ENCODE measurements around the gene NRARP.

The NRARP gene

DNA sequence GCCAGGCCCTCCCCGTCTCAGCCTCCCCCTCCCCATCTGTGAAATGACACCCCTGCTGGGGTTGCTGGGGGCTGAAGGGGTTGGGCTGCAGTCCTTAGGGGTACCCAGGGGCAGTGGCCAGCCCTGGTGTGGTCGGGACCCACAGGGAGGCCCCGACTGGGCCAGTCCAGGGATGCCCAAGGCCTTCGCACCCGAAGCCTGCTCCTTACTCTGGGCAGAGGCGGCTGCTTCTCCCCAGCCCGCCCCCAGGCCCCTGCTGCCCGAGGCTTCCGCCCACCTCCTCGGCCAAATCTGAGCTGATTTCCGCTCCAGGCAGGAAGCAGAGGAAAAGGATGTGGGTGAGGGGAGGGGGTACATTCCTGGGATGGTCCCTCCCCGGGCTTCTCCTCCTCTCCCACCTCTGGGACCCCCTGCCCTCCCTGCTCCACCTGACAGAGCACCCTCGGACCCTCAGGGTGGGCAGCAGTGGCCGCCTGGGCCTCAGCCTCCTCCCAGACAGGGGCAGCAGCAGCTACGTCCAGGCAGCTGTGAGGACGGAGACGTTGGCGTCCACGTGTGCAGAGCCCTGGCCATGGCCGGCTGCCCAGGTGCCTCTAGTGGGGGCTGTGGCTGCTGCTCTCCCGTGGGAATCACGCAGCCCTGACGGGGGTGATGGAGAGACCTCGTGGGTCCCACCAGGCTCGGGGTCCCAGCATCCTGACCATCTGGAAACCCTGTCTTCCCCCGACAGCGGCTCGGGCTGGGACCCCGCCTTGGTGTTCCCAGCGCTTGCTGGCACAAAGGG, 4.2 kb upstream of the NRARP start:
- DNase-seq (ENCODE audit: insufficient read length, low spot score) (no peak), FAIRE-seq (no peak)
- TF ChIP-seq, protein P1, sequence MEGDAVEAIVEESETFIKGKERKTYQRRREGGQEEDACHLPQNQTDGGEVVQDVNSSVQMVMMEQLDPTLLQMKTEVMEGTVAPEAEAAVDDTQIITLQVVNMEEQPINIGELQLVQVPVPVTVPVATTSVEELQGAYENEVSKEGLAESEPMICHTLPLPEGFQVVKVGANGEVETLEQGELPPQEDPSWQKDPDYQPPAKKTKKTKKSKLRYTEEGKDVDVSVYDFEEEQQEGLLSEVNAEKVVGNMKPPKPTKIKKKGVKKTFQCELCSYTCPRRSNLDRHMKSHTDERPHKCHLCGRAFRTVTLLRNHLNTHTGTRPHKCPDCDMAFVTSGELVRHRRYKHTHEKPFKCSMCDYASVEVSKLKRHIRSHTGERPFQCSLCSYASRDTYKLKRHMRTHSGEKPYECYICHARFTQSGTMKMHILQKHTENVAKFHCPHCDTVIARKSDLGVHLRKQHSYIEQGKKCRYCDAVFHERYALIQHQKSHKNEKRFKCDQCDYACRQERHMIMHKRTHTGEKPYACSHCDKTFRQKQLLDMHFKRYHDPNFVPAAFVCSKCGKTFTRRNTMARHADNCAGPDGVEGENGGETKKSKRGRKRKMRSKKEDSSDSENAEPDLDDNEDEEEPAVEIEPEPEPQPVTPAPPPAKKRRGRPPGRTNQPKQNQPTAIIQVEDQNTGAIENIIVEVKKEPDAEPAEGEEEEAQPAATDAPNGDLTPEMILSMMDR (IDR thresholded peaks at IDR 0.05; ENCODE audit: insufficient read depth, missing control alignments), result no peak

DNA sequence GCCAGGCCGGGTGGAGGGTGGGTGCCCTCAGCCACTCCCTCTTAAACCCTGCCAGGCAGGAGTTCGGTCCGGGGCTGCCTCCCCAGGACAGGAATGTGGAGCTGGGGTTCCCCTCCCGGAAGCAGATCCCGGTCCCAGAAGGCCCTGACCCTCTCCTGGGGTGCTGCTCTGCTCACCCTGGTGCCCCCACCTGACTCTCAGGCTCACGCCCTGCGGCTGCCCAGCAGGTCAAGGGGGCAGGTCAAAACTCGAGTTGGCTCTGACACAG, 3.7 kb upstream of the NRARP start:
- no peak for DNase-seq (ENCODE audit: insufficient read length, low spot score)
- FAIRE-seq, result no peak
- TF ChIP-seq, protein P1 (IDR thresholded peaks at IDR 0.05; ENCODE audit: insufficient read depth, missing control alignments), result no peak

DNA sequence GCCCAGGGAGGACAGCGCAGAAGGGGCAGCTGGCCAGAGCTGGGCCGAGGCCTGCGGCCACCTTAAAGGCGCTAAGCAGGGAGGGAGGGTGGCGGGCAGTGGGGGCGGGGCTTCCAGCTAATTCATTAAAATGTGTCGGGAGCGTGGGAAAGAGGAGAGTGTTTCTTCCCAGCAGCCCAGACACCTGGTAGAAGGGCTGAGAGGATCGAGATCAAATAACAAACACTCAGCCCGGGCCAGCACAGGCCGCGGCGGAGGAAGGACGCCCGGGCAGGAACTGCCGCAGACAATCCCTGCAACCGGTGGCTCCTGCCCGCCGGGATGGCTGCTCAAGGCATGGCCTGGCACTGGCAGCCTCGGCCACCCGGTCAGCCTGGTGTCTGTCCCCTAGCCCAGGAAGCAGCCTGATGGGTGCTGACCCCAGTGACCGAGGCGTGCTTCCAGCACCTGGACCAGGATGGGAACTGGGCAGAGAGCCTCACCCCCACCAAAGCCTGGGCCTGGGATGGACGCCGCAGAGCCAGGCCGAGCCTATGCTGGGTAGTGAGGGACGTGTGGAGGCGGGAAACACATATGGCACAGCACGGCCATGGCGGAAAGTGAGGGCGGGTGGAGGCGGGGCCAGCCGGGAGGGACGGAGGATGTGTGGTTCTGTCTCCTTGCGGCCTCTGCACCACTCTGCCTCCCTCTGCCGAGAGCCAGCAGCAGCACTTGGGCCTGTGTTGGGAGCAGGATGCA, 3.2 kb upstream of the NRARP start:
- FAIRE-seq (no peak), DNase-seq (ENCODE audit: insufficient read length, low spot score) (no peak)
- TF ChIP-seq, protein P1 (IDR thresholded peaks at IDR 0.05; ENCODE audit: insufficient read depth, missing control alignments), result no peak

DNA sequence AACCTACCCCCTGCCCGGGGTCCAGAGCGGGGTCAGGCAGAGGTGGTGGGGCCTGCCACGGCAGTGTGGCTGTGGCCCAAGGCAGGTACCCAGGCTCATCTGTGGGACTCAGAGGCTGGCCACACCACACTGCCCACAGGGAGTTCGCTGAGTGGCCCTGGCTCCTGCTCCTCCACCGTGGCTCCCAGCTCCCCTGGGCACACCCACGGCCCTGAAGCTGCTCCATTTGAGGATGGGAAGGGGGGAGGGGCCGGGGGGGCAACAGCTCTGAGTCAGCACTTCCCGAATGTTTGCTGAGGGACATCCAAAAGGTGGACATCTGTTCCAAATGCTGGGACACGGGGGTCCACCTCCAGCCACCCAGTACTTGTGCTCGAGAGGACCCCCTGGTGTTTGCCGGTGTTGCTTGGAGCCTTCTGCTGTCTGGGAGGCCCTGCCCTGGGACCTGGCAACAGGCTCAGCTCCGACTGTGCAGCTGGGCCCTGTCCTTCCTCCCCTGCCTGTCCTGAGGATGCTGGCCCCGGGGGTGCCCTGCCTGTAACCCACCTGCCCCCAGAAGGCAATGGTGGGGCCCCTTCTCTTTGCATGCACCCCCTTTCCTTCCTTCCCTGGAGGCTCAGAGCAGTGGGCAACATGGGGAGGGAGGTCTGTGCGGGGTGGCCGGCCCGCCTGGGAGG, 2.5 kb upstream of the NRARP start:
- TF ChIP-seq, protein P1 (IDR thresholded peaks at IDR 0.05; ENCODE audit: insufficient read depth, missing control alignments), result no peak
- FAIRE-seq (no peak), DNase-seq (ENCODE audit: insufficient read length, low spot score) (no peak)

DNA sequence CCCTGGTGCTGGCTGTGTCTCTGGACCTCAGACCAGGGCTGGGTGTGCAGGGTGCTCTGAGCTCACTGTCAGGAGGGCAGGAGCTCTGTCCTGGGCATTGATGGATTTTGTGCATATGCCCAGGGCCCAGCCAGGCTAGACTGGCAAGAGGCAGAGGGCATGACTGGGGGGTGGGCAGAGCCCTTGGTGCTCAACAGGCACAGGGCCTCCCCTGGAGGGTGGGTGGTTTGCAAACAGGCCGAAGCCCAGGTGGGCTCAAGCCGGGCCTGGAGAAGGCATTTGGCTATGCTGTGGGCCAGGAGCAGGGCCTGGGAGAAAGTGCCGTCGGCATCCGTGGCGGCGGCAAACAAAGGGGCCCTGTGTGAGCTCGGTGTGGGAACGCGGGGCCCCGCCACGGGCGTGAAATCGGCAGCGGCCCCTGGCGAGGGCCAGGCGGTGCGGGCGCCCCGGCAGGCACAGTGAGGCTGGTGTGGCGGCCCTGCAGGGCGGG, 1.9 kb upstream of the NRARP start:
- no peak for FAIRE-seq
- DNase-seq (ENCODE audit: insufficient read length, low spot score), result no peak
- TF ChIP-seq, protein P1 (IDR thresholded peaks at IDR 0.05; ENCODE audit: insufficient read depth, missing control alignments), result no peak

DNA sequence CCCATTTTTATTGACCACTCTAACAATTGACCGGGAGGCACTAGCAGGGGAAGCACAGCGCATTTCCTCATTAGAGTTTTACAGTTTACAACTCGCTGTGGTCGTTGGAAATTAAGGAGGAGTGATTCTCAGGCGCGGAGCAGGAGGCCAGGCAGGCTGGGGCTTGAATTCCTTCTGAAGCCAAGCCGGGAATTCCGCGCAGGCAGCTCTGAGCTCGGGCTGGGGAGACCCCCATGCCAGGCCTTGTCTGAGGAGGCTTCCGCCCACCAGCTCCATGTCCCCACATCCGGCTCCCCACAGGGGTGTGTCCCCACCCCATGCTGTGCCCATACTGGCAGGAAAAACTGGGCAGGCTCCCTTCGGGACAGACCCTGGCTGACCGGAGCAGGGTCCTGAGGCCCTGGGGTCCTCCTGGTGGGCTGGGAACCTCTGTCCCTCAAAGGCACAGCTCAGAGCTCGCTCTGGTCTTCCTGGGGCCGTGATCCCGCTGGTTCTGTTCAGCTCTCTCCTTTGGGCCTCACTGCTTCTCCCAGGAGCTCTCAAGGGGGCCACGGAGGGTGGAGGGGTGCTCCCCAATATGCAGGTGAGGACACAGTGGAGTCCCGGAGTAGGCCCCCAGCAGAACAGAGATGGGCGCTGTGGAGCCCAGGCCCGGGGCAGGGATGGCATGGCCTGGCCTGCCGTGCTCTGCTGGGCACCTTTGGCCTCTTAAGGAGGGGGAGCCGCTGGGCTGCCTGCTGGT, 1.3 kb upstream of the NRARP start:
- FAIRE-seq, result no peak
- TF ChIP-seq, protein P1 (IDR thresholded peaks at IDR 0.05; ENCODE audit: insufficient read depth, missing control alignments), result no peak

More for the DNA sequence above, 1.3 kb upstream of the NRARP start:
- DNase-seq (ENCODE audit: insufficient read length, low spot score), result no peak

Measured in D721Med (cell line).